Astrocyte of the spinal cord (primary cell): ENCODE data around the gene UBR3.
A peak's percentile ranks its signal among the peaks of the same experiment; 100 is the strongest.
"Not testable (repeated sequence)": the region's sequence is repeated elsewhere in the genome, so short reads cannot be mapped to it uniquely, and the experiment has no call there.

ENCODE experiments used
- DNase-seq: peaks from one replicate; pipeline ENCODE4 v3.0.0; 2011; ENCODE audit warnings: low read depth, low spot score
- H3K4me3 ChIP-seq: 2 replicates; pipeline ENCODE4 v1.5.1; 2011; ENCODE audit warnings: low read depth, mild to moderate bottlenecking, low read length, moderate library complexity
- CTCF ChIP-seq: IDR thresholded peaks from 2 replicates; pipeline ENCODE4 v1.5.1; 2012; ENCODE audit warnings: low read depth, mild to moderate bottlenecking, low read length, inconsistent platforms
- in situ Hi-C: cut with HindIII; loops from 2 replicates; pipeline ENCODE4 v1.10.0; 2017; ENCODE audit warnings: low sequenced_read_pairs

UBR3 gene

GRCh38 chr2:169806586-169806985 lies 20.7 kb upstream of the UBR3 start:
- no peak for TF ChIP-seq CTCF
- in situ Hi-C loops = no loop called here
- H3K4me3 ChIP-seq = no peak overlapping the region
- no peak for DNase-seq

- peak; percentile 57 for DNase-seq
- no peak overlapping the region for H3K4me3 ChIP-seq
- TF ChIP-seq CTCF = no peak
- in situ Hi-C loops = no loop called here
Measured at GRCh38 chr2:169808221-169808620, 19.0 kb upstream of the UBR3 start.

DNA sequence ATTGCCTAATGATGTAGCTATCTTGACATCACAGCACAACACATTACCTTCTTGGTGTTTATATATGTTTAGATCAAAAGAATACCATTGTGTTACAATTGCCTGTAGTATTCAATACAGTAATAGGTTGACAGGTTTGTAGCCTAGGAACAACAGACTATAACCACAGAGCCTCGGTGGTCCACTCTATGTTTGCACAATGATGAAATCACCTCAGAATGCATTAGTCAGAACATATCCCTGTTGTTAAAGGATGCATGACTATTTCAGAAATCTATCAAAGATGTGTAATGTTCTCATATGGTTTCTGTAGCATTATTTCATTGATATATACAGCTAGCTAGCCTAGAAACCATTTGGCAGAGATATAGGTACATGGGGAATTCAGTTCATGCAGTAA lies 11.4 kb upstream of the UBR3 start:
- no peak for TF ChIP-seq CTCF
- DNase-seq = peak; percentile 91
- H3K4me3 ChIP-seq = no peak overlapping the region
- in situ Hi-C loops = no loop called here

- DNase-seq, H3K4me3 ChIP-seq, in situ Hi-C loops: not testable (repeated sequence)
Measured at GRCh38 chr2:169816961-169817360, 10.3 kb upstream of the UBR3 start.

GRCh38 chr2:169817369-169817768 lies 9.9 kb upstream of the UBR3 start:
- in situ Hi-C loops, H3K4me3 ChIP-seq, DNase-seq: not testable (repeated sequence)

DNA sequence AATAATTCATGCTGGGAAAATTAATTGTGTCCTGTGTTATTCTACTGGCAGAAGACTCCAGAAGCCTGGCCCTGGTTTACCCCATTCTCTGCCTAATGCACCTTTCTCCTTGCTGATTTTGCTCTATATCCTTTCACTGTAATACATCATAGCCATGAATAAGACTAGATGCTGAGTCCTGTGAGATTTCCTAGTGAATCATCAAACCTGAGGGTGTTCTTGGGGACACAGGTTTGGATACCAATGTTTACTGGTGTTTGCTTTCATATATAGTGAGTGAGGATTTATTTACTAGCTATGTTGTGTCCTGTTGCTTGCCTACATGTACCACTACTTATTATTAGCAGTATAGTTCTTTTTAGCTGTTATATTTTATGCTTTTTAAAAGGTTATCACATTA lies 9.0 kb upstream of the UBR3 start:
- no peak for TF ChIP-seq CTCF
- in situ Hi-C loops = no loop called here
- no peak overlapping the region for H3K4me3 ChIP-seq
- DNase-seq = no peak

- peak; percentile 38 for DNase-seq
- TF ChIP-seq CTCF = no peak
- in situ Hi-C loops = no loop called here
Measured at GRCh38 chr2:169819106-169819505, 8.1 kb upstream of the UBR3 start.

GRCh38 chr2:169820101-169820500 lies 7.2 kb upstream of the UBR3 start:
- DNase-seq = peak; percentile 59
- H3K4me3 ChIP-seq, in situ Hi-C loops: not testable (repeated sequence)

More at GRCh38 chr2:169819106-169819505, 8.1 kb upstream of the UBR3 start:
- no peak overlapping the region for H3K4me3 ChIP-seq
